MM.1S (cell line): ENCODE measurements around the gene RTN3.

ENCODE experiments used
- DNase-seq: peaks from one replicate; pipeline ENCODE4 v3.0.0-alpha.2; 2015
- H2AFZ ChIP-seq: fragments of 300-600 bp; sonication (generic); 2 replicates; pipeline ENCODE4 v1.6.0; 2016; ENCODE audit warnings: antibody characterized with exemption, low read length
- H3F3A ChIP-seq: fragments of 300-600 bp; sonication (generic); 2 replicates; pipeline ENCODE4 v1.6.1; 2016; ENCODE audit warnings: mild to moderate bottlenecking, antibody characterized with exemption, low read length, moderate library complexity, mixed read lengths; ENCODE audit not compliant: insufficient read depth
- H3K27ac ChIP-seq: fragments of 300-600 bp; sonication (generic); 2 replicates; pipeline ENCODE4 v1.5.1; 2016; ENCODE audit warnings: mild to moderate bottlenecking, low read length
- H3K27me3 ChIP-seq: fragments of 300-600 bp; sonication (generic); replicated peaks from 2 replicates; pipeline ENCODE4 v1.6.0; 2016; ENCODE audit warnings: low read length; ENCODE audit not compliant: insufficient read depth
- H3K36me3 ChIP-seq: fragments of 300-600 bp; sonication (generic); replicated peaks from 2 replicates; pipeline ENCODE4 v1.6.1; 2016; ENCODE audit warnings: mild to moderate bottlenecking, low read length, mixed read lengths; ENCODE audit not compliant: insufficient read depth
- H3K4me1 ChIP-seq: fragments of 300-600 bp; sonication (generic); 2 replicates; pipeline ENCODE4 v1.6.1; 2016; ENCODE audit warnings: low read length, mixed read lengths
- H3K4me2 ChIP-seq: fragments of 300-600 bp; sonication (generic); 2 replicates; pipeline ENCODE4 v1.6.0; 2016; ENCODE audit warnings: low read depth, low read length
- H3K4me3 ChIP-seq: fragments of 300-600 bp; sonication (generic); 2 replicates; pipeline ENCODE4 v1.5.1; 2016; ENCODE audit warnings: low read length, mixed read lengths
- H3K79me2 ChIP-seq: fragments of 300-600 bp; sonication (generic); 2 replicates; pipeline ENCODE4 v1.6.1; 2016; ENCODE audit warnings: mixed run types, low read length, mixed read lengths
- H3K9ac ChIP-seq: fragments of 300-600 bp; sonication (generic); 2 replicates; pipeline ENCODE4 v1.6.1; 2016; ENCODE audit warnings: low read length, mixed read lengths
- H3K9me2 ChIP-seq: fragments of 300-600 bp; sonication (generic); replicated peaks from 2 replicates; pipeline ENCODE4 v1.6.1; 2016; ENCODE audit warnings: mild to moderate bottlenecking, low read length, mixed read lengths; ENCODE audit not compliant: insufficient read depth
- H3K9me3 ChIP-seq: fragments of 300-600 bp; sonication (generic); replicated peaks from 2 replicates; pipeline ENCODE4 v1.6.1; 2016; ENCODE audit warnings: mild to moderate bottlenecking, low read length, mixed read lengths; ENCODE audit not compliant: insufficient read depth
- H4K20me1 ChIP-seq: fragments of 300-600 bp; sonication (generic); 2 replicates; pipeline ENCODE4 v1.6.1; 2016; ENCODE audit warnings: mild to moderate bottlenecking, low read length, moderate library complexity, mixed read lengths; ENCODE audit not compliant: insufficient read depth
- EZH2 ChIP-seq: fragments of 300-600 bp; sonication (generic); optimal IDR thresholded peaks from 2 replicates; pipeline ENCODE3; 2017; ENCODE audit warnings: low read depth, mild to moderate bottlenecking, antibody characterized with exemption, low read length, mixed read lengths
- EZH2phosphoT487 ChIP-seq: fragments of 300-600 bp; sonication (generic); IDR thresholded peaks from 2 replicates; pipeline ENCODE4 v1.6.1; 2018; ENCODE audit warnings: antibody characterized with exemption, low read length
- TF ChIP-seq, protein P1 (sequence below): fragments of 300-600 bp; sonication (generic); IDR thresholded peaks from 2 replicates; pipeline ENCODE4 v1.5.1; 2016; ENCODE audit warnings: antibody characterized with exemption, low read length, mixed read lengths

RTN3 gene

DNA sequence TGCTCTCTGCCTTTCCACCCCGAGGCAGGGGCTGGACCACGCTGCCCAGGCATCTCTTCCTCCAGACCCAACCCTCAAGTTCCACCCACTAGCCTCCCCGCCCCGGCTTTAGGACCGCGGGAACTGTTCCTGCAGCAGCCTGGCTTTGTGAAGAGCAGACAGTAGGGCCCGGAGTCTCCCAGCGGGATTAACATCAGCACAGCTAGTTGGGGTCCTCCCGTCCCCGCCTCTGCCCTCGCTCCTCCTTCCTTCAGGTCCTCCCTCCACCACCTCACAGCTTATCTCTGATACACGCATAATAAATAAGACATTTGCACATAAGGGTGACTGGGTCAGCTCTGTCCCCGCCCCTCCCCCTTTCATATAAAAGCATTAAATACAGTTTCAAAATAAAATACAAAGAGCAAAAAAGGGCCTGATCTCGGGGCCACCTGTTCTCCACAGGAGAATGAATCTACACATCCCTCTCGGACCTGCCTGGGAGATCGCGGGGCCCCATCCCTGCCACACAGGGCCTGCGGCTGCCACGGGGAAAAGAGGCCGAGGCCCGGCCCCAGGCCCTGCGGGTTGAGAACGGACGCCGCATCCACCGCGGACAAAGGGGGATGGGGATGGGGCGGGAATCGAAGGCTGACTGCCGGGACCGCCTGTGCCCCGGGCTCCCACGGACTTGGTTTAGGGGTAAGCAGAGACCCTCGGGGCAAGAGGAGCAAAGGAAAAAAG is 80.8 kb downstream of the RTN3 start:
- Histone ChIP-seq H4K20me1 (no peaks in the 10 kb centered on the region), H3K9me3 (no peaks in the 10 kb centered on the region), H3K9ac (no peak overlapping the region), H3K4me3 (no peak overlapping the region), H3K4me1 (no peaks in the 10 kb centered on the region), H3F3A (no peaks in the 10 kb centered on the region), H3K4me2 (no peak overlapping the region), H3K27ac (no peak overlapping the region), H3K36me3 (no peaks in the 10 kb centered on the region), H3K9me2 (no peaks in the 10 kb centered on the region), H2AFZ (no peak overlapping the region), H3K79me2 (no peaks in the 10 kb centered on the region), H3K27me3 (no peaks in the 10 kb centered on the region)
- TF ChIP-seq EZH2phosphoT487 (no peak), EZH2 (no peak)
- TF ChIP-seq, protein P1, sequence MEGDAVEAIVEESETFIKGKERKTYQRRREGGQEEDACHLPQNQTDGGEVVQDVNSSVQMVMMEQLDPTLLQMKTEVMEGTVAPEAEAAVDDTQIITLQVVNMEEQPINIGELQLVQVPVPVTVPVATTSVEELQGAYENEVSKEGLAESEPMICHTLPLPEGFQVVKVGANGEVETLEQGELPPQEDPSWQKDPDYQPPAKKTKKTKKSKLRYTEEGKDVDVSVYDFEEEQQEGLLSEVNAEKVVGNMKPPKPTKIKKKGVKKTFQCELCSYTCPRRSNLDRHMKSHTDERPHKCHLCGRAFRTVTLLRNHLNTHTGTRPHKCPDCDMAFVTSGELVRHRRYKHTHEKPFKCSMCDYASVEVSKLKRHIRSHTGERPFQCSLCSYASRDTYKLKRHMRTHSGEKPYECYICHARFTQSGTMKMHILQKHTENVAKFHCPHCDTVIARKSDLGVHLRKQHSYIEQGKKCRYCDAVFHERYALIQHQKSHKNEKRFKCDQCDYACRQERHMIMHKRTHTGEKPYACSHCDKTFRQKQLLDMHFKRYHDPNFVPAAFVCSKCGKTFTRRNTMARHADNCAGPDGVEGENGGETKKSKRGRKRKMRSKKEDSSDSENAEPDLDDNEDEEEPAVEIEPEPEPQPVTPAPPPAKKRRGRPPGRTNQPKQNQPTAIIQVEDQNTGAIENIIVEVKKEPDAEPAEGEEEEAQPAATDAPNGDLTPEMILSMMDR, result no peak
- no peak for DNase-seq

DNA sequence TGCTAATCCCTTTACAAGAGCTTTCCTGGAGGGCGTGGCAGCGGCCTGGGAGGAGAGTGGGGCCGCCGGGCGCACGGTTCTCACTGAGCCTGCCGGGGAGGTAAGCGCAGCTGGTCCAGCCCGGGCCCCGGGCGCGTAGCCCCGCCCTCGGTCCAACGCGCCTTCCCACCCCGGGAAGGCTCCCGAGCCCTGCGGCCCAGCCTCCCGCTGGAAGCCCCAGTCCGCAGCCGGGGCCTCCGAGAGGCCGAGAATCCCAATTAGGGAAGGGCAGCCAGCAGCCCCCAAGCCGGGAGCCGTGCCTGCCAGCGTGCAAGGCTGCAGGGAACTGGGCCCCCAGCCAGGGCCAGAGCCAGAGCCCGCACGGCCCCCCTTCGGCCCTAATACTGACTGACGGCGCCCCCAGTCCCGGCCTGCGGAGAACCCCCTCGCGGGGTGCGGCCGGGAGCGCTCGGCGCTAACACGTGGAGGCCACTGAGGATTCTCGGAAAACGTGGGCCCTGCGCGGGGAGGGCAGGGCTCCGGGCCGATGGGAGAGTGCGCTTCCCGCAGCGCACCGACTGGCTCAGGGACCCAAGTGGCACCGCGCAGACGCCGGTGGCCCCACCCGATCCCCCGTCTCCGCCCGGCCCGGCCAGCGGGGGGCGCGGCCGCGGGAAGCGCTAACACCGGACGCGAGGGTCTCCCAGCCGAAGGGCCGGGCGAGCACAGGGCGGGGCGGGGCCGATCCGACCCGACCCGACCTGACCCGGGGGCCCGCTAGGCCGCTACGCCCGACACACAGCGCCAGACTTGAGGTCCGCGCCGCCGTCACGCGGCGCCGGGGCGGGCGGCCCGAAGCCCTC is 81.6 kb downstream of the RTN3 start:
- H3K4me2 ChIP-seq, result no peak overlapping the region
- no peaks in the 10 kb centered on the region for H3K9me2 ChIP-seq
- H4K20me1 ChIP-seq, result no peaks in the 10 kb centered on the region
- no peaks in the 10 kb centered on the region; the same call in 1 of the 2 replicates for H3F3A ChIP-seq
- H3K27me3 ChIP-seq, result no peaks in the 10 kb centered on the region
- H3K79me2 ChIP-seq, result no peaks in the 10 kb centered on the region
- TF ChIP-seq, protein P1, result no peak
- TF ChIP-seq EZH2phosphoT487 (no peak), EZH2 (no peak)
- no peaks in the 10 kb centered on the region for H3K9me3 ChIP-seq
- no peaks in the 10 kb centered on the region for H3K4me1 ChIP-seq
- no peak overlapping the region for H2AFZ ChIP-seq
- no peak overlapping the region for H3K9ac ChIP-seq
- no peaks in the 10 kb centered on the region for H3K36me3 ChIP-seq
- no peak for DNase-seq
- H3K27ac ChIP-seq, result no peak overlapping the region
- no peak overlapping the region for H3K4me3 ChIP-seq

DNA sequence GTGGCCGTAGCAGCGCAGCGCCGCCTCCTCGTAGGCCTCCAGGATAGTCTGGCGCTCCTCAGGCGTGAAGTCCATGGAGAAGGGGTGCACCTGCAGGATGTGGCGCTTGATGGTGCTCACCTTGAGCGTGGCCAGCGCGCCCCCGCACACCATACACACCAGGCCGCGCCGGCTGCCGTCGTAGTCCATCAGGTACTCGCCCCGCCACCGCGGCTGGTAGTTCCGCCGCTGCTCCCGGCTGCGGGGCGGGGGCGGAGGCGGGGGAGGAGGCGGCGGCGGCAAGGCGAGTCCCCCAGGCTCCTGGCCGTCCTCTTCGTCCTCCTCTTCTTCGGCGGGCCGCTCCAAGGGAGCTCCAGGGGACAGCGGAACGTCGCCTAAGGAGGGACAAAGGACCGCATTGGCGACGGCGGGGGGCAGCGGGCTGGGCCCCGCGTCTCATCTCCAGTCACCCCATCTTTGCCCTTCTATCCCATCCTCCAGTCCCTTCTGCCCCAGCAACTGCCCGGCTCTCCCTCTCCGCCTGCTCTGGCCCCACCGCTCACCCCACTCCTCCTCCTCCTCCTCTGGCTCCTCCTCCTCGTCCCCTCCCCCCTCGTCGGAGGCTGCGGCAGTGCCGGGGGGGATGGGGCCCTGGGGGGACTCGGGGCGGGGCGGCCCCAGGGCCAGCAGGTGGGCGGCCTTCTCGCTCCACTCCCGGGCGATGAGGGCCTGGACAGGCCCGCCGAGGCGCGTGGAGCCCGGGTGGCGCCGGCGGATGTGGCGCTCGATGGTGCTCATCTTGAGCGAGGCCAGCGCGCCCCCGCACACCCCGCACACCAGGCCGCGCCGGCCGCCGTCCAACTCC is 82.4 kb downstream of the RTN3 start:
- TF ChIP-seq EZH2phosphoT487 (no peak), EZH2 (no peak)
- TF ChIP-seq, protein P1, result no peak
- DNase-seq, result no peak
- H2AFZ ChIP-seq, result no peak overlapping the region
- no peaks in the 10 kb centered on the region for H3K4me1 ChIP-seq
- H3K36me3 ChIP-seq, result no peaks in the 10 kb centered on the region
- no peak overlapping the region for H3K9ac ChIP-seq
- no peak overlapping the region for H3K4me2 ChIP-seq
- H3K9me2 ChIP-seq, result no peaks in the 10 kb centered on the region
- H3K27ac ChIP-seq, result no peak overlapping the region
- H3F3A ChIP-seq, result no peaks in the 10 kb centered on the region; the same call in 1 of the 2 replicates
- H3K27me3 ChIP-seq, result no peaks in the 10 kb centered on the region
- no peaks in the 10 kb centered on the region for H3K9me3 ChIP-seq
- H3K4me3 ChIP-seq, result no peak overlapping the region
- no peaks in the 10 kb centered on the region for H3K79me2 ChIP-seq
- H4K20me1 ChIP-seq, result no peaks in the 10 kb centered on the region
